Nephron (organoid): ENCODE results near the gene GPR62.

Experiments
- H3K27ac Mint-ChIP-seq, 3 experiments: 2 replicates each; pipeline ENCODE4 v1.8.0; 2020; ENCODE audit warnings: mixed read lengths in 3 of 3, mild to moderate bottlenecking in 2 of 3, moderate library complexity in 1 of 3
- H3K27me3 Mint-ChIP-seq: 2 replicates; pipeline ENCODE4 v1.8.0; 2021; ENCODE audit warnings: low read depth, mild to moderate bottlenecking, moderate library complexity, mixed read lengths
- H3K36me3 Mint-ChIP-seq: 2 replicates; pipeline ENCODE4 v1.8.0; 2020; ENCODE audit warnings: low read depth, mixed read lengths
- H3K4me1 Mint-ChIP-seq: 2 replicates; pipeline ENCODE4 v1.8.0; 2020; ENCODE audit warnings: mixed read lengths
- H3K4me3 Mint-ChIP-seq, 3 experiments: 2 replicates each; pipeline ENCODE4 v1.8.0; 2020; ENCODE audit warnings: mild to moderate bottlenecking in 3 of 3, mixed read lengths in 3 of 3, moderate library complexity in 2 of 3
- H3K9me3 Mint-ChIP-seq: 2 replicates; pipeline ENCODE4 v1.8.0; 2020; ENCODE audit warnings: mixed read lengths
- TF ChIP-seq, protein P1 (sequence below), 3 experiments: fragments of 200-600 bp; sonication (generic); IDR thresholded peaks; one replicate each; pipeline ENCODE4 v1.5.0; 2021; ENCODE audit warnings: antibody characterized with exemption in 3 of 3; ENCODE audit not compliant: unreplicated experiment in 3 of 3

The GPR62 gene

DNA sequence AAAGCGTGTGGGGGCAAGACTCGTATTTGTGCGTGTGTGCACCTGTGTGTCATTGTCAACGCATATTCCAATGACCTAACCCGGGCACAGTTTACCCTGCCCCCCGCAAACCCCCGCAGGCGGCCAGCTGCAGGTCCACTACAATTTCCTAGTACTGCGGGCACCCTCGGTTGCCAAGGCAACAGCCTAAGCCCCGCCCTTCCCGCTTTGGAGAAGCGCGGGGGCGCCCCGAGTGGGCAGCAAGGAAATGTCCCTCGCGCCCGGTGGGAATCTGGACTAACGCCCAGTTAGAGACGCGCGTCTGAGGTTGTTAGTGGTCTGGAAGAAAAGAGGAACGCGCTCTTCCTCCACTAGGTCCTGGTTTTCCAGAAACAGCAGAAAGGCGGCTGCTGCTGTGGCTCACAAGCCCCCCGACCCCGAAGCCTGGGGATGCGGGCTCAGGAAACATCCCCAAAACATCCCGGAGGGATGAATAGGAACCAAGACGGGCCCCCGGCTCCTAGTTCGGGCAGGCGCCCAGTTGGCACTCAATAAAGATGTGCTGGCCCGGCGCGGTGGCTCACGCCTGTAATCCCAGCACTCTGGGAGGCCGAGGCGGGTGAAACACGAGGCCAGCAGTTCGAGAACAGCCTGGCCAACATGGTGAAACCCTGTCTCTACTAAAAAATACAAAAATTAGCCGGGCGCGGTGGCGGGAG lies 20.8 kb downstream of the GPR62 start:
- TF ChIP-seq, protein P1, sequence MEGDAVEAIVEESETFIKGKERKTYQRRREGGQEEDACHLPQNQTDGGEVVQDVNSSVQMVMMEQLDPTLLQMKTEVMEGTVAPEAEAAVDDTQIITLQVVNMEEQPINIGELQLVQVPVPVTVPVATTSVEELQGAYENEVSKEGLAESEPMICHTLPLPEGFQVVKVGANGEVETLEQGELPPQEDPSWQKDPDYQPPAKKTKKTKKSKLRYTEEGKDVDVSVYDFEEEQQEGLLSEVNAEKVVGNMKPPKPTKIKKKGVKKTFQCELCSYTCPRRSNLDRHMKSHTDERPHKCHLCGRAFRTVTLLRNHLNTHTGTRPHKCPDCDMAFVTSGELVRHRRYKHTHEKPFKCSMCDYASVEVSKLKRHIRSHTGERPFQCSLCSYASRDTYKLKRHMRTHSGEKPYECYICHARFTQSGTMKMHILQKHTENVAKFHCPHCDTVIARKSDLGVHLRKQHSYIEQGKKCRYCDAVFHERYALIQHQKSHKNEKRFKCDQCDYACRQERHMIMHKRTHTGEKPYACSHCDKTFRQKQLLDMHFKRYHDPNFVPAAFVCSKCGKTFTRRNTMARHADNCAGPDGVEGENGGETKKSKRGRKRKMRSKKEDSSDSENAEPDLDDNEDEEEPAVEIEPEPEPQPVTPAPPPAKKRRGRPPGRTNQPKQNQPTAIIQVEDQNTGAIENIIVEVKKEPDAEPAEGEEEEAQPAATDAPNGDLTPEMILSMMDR (IDR thresholded peaks at IDR 0.05; ENCODE audit: unreplicated experiment in 3 of 3), result peak in 1 of 3 experiments; percentile 10
- H3K27ac Mint-ChIP-seq, result peak overlapping the region; percentile 59 to 80 (median 78)
- H3K36me3 Mint-ChIP-seq, result no peaks in the 10 kb centered on the region
- peaks cover 29% of the 10 kb centered on the region for H3K4me1 Mint-ChIP-seq
- H3K27me3 Mint-ChIP-seq, result no peaks in the 10 kb centered on the region
- H3K4me3 Mint-ChIP-seq, result peak overlapping the region; percentile 83 to 88 (median 88)
- H3K9me3 Mint-ChIP-seq, result no peaks in the 10 kb centered on the region

DNA sequence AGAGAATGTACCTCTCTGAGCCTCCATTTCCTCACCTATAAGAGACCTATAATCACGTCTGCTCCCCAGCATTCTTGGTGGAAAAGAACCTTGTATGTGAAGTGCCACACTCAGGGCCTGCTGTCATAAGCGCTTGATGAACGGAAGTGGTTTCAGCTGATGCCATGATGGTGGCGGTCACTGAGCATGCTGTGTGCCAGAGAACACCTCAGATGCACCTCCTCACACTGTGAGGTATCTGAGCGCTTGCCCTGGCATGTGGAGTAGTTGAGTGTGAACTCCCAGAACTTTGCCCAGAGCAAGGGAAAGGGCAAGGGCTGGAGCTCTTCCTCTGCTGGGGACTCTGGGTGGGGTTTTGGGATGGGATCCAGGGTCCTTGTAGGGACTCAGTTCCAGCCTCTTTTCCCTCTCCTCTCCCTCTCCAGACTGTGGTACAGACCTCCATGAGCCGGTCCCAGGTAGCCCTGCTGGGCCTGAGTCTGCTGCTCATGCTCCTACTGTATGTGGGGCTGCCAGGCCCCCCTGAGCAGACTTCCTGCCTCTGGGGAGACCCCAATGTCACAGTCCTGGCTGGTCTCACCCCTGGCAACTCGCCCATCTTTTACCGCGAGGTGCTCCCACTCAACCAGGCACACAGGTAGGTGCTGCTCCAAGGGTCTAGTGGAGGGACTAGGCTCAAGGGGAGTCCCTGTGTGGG lies 22.4 kb downstream of the GPR62 start:
- TF ChIP-seq, protein P1 (IDR thresholded peaks at IDR 0.05; ENCODE audit: unreplicated experiment in 3 of 3), result no peak
- Mint-ChIP-seq H3K27me3 (no peaks in the 10 kb centered on the region), H3K36me3 (no peaks in the 10 kb centered on the region), H3K4me1 (peaks cover 36% of the 10 kb centered on the region), H3K4me3 (peak overlapping the region; percentile 47 to 80 (median 65)), H3K9me3 (no peaks in the 10 kb centered on the region), H3K27ac (peak overlapping the region; percentile 30 to 47 (median 43))

DNA sequence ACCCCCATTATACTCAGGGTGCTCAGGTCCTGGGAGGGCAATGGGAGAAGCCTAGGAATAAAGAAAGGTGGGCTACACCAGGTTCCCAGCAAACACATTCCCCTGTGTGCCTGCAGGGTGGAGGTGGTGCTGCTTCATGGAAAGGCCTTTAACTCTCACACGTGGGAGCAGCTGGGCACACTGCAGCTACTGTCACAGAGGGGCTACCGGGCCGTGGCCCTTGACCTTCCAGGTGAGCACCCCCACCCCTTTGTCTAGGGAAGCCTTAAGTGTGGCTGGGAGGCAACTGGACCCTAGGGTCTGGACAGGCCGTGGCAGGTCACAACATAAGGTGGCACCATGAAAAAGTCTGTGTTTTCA lies 22.9 kb downstream of the GPR62 start:
- Mint-ChIP-seq H3K9me3 (no peaks in the 10 kb centered on the region), H3K4me1 (peaks cover 40% of the 10 kb centered on the region), H3K27ac (no peak overlapping the region), H3K36me3 (no peaks in the 10 kb centered on the region), H3K27me3 (no peaks in the 10 kb centered on the region), H3K4me3 (no peak overlapping the region)
- TF ChIP-seq, protein P1 (IDR thresholded peaks at IDR 0.05; ENCODE audit: unreplicated experiment in 3 of 3), result no peak

DNA sequence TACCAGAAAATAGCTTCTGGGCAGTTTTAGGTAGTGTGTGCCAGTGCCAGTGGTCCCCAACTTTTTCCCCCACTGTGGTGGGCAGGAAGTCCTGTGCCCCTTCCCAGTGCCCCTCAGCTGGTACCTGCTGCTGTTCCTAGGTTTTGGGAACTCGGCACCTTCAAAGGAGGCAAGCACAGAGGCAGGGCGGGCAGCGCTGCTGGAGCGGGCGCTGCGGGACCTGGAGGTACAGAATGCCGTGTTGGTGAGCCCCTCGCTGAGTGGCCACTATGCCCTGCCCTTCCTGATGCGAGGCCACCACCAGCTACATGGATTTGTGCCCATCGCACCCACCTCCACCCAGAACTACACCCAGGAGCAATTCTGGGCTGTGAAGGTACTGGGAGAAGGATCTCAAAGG lies 25.1 kb downstream of the GPR62 start:
- Mint-ChIP-seq H3K4me1 (peaks cover 31% of the 10 kb centered on the region), H3K36me3 (no peaks in the 10 kb centered on the region)

DNA sequence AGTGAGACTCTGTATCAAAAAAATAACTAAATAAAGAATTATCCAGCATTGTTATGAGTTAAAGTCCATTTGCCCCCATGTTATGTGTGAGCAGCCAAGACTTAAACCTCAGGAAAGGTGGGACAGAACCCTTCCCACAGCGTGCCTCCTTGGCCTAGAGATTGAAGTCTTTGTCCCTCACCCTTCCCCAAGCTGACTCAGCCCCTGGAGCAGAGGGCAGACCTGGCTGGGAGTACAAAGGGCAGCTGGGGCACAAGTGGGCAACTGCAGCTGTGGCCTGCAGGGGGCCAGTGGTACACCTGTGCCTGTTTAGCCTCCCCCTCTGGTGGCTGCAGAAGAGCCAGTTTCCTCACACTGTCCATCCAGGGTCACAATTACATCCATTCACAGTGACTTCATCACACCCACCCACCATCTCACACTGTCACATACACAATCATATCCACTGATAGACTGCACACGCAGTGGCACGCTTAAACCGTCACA lies 27.2 kb downstream of the GPR62 start:
- no peaks in the 10 kb centered on the region for H3K27me3 Mint-ChIP-seq

More for the DNA sequence above, 25.1 kb downstream of the GPR62 start:
- Mint-ChIP-seq H3K9me3 (no peaks in the 10 kb centered on the region), H3K27me3 (no peaks in the 10 kb centered on the region), H3K4me3 (no peak overlapping the region), H3K27ac (no peak overlapping the region)
- TF ChIP-seq, protein P1 (IDR thresholded peaks at IDR 0.05; ENCODE audit: unreplicated experiment in 3 of 3), result no peak

More for the DNA sequence above, 27.2 kb downstream of the GPR62 start:
- TF ChIP-seq, protein P1 (IDR thresholded peaks at IDR 0.05; ENCODE audit: unreplicated experiment in 3 of 3), result peak; percentile 37 to 49 (median 41)
- H3K4me1 Mint-ChIP-seq, result peaks cover 18% of the 10 kb centered on the region
- peak overlapping the region; percentile 87 to 92 (median 92) for H3K4me3 Mint-ChIP-seq
- H3K27ac Mint-ChIP-seq, result peak overlapping the region; percentile 95 to 99 (median 97)
- no peaks in the 10 kb centered on the region for H3K9me3 Mint-ChIP-seq
- no peaks in the 10 kb centered on the region for H3K36me3 Mint-ChIP-seq
